DOHH2 (cell line): ENCODE data around the gene GMPR2.

Source experiments
- H3F3A ChIP-seq: fragments of 200-600 bp; sonication (generic), shearing (Covaris generic); 2 replicates; pipeline ENCODE4 v1.6.0; 2016; ENCODE audit warnings: antibody characterized with exemption, mild to moderate bottlenecking; ENCODE audit not compliant: control insufficient read depth, insufficient read depth
- H3K27ac ChIP-seq: fragments of 200-600 bp; sonication (generic); 2 replicates; pipeline ENCODE4 v1.5.1; 2014; ENCODE audit warnings: low read depth, mild to moderate bottlenecking, low read length, moderate library complexity
- H3K27me3 ChIP-seq: fragments of 200-600 bp; sonication (generic); 2 replicates; pipeline ENCODE4 v1.6.1; 2014; ENCODE audit warnings: mild to moderate bottlenecking, low read length, mixed read lengths; ENCODE audit not compliant: control insufficient read depth
- H3K36me3 ChIP-seq: fragments of 200-600 bp; sonication (generic); 2 replicates; pipeline ENCODE4 v1.6.1; 2014; ENCODE audit warnings: mild to moderate bottlenecking, low read length, moderate library complexity, mixed read lengths; ENCODE audit not compliant: control insufficient read depth
- H3K4me1 ChIP-seq: fragments of 200-600 bp; sonication (generic); 2 replicates; pipeline ENCODE4 v1.6.1; 2014; ENCODE audit warnings: mild to moderate bottlenecking, low read length, mixed read lengths; ENCODE audit not compliant: control insufficient read depth
- H3K4me2 ChIP-seq: fragments of 200-600 bp; sonication (generic); 2 replicates; pipeline ENCODE4 v1.6.0; 2014; ENCODE audit warnings: mild to moderate bottlenecking, low read length, moderate library complexity
- H3K4me3 ChIP-seq: fragments of 200-600 bp; sonication (generic); 2 replicates; pipeline ENCODE4 v1.5.1; 2014; ENCODE audit warnings: mild to moderate bottlenecking, low read length, mixed read lengths
- H3K79me2 ChIP-seq: fragments of 200-600 bp; sonication (generic); 2 replicates; pipeline ENCODE4 v1.6.1; 2014; ENCODE audit warnings: mild to moderate bottlenecking, low read length, mixed read lengths; ENCODE audit not compliant: control insufficient read depth
- H3K9me2 ChIP-seq: fragments of 200-600 bp; sonication (generic); replicated peaks from 2 replicates; pipeline ENCODE4 v1.6.1; 2014; ENCODE audit warnings: mild to moderate bottlenecking, low read length, mixed read lengths; ENCODE audit not compliant: control insufficient read depth
- H3K9me3 ChIP-seq: fragments of 200-600 bp; sonication (generic); 2 replicates; pipeline ENCODE4 v1.6.1; 2014; ENCODE audit warnings: antibody characterized with exemption, low read length, mixed read lengths; ENCODE audit not compliant: control insufficient read depth, insufficient read depth
- H4K20me1 ChIP-seq: fragments of 200-600 bp; sonication (generic); 2 replicates; pipeline ENCODE4 v1.6.0; 2014; ENCODE audit warnings: low read depth, mild to moderate bottlenecking, antibody characterized with exemption, low read length, moderate library complexity; ENCODE audit not compliant: control insufficient read depth, insufficient read depth
- EZH2phosphoT487 ChIP-seq: fragments of 200-600 bp; sonication (generic); IDR thresholded peaks from 2 replicates; pipeline ENCODE4 v1.6.1; 2017; ENCODE audit warnings: borderline replicate concordance, mild to moderate bottlenecking, antibody characterized with exemption, low read length, moderate library complexity, mixed read lengths
- TF ChIP-seq, protein P1 (sequence below): fragments of 200-600 bp; sonication (generic); IDR thresholded peaks from one replicate; pipeline ENCODE4 v1.5.1; 2014; ENCODE audit warnings: antibody characterized with exemption, mild to moderate bottlenecking, low read depth, low read length; ENCODE audit not compliant: poor library complexity, severe bottlenecking

The GMPR2 gene

DNA sequence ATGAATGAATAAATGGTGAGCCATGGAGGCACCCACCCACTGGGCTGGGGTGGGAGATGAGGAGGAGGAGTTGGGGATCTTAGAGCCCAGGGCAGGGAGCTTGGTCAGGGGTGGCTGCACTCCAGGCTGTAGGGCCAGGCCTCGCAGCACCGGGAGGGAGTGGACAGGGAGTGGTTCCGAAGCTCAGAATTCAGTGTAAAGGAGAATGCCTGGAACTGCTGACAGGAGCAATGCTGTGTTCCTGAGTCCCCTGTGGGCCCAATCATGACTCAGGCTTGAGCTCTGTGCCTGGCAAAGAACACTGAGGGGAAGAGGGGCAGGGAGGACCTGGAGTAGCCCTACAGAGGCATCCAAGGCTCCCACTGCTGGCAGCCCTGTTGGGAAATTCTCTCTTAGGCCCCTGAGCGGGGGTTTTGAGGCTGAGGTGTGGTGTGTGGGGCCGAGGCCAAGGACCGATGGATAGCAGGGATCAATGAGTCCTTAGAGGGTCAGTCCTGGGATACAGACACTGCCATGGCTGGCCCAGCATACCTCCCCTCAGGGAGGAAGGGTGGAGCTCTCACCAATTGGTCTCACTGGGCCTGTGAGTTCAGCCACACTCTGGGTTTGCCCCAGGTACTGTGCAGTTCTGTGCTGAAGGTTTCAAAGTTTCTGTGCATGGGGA lies 48.2 kb downstream of the GMPR2 start:
- Histone ChIP-seq H3K4me3 (no peak overlapping the region), H3K27me3 (no peaks in the 10 kb centered on the region), H3K79me2 (no peaks in the 10 kb centered on the region), H3K27ac (no peak overlapping the region), H3F3A (no peaks in the 10 kb centered on the region), H3K36me3 (no peaks in the 10 kb centered on the region), H3K9me2 (no peaks in the 10 kb centered on the region), H3K9me3 (no peaks in the 10 kb centered on the region), H3K4me2 (no peak overlapping the region), H3K4me1 (peaks cover 15% of the 10 kb centered on the region), H4K20me1 (no peaks in the 10 kb centered on the region)
- TF ChIP-seq, protein P1, sequence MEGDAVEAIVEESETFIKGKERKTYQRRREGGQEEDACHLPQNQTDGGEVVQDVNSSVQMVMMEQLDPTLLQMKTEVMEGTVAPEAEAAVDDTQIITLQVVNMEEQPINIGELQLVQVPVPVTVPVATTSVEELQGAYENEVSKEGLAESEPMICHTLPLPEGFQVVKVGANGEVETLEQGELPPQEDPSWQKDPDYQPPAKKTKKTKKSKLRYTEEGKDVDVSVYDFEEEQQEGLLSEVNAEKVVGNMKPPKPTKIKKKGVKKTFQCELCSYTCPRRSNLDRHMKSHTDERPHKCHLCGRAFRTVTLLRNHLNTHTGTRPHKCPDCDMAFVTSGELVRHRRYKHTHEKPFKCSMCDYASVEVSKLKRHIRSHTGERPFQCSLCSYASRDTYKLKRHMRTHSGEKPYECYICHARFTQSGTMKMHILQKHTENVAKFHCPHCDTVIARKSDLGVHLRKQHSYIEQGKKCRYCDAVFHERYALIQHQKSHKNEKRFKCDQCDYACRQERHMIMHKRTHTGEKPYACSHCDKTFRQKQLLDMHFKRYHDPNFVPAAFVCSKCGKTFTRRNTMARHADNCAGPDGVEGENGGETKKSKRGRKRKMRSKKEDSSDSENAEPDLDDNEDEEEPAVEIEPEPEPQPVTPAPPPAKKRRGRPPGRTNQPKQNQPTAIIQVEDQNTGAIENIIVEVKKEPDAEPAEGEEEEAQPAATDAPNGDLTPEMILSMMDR = no peak
- no peak for TF ChIP-seq EZH2phosphoT487

DNA sequence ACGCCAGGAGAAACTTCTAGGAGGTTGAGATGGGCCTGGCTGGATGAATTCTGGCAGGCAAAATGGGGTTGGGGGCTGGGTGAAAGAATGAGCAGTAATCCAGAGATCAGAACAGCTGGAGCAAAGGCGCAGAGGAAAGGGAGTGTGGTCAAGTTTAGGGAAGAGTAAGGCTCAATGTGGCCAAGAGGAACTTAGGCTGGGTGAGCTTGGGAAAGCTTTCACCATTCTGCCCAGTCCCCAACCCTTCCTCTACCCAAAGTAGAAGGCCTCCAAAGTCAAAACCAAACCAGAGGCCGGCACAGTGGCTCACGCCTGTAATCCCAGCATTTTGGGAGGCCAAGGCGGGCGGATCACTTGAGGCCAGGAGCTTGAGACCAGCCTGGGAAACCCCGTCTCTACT lies 48.9 kb downstream of the GMPR2 start:
- peaks cover 15% of the 10 kb centered on the region for H3K4me1 ChIP-seq
- H3K9me2 ChIP-seq = no peaks in the 10 kb centered on the region
- no peaks in the 10 kb centered on the region for H3K79me2 ChIP-seq
- no peaks in the 10 kb centered on the region for H3K9me3 ChIP-seq
- H3K4me3 ChIP-seq = no peak overlapping the region
- no peaks in the 10 kb centered on the region for H4K20me1 ChIP-seq
- TF ChIP-seq EZH2phosphoT487 = no peak
- TF ChIP-seq, protein P1 = no peak
- no peak overlapping the region for H3K4me2 ChIP-seq
- no peaks in the 10 kb centered on the region for H3K27me3 ChIP-seq
- no peak overlapping the region for H3K27ac ChIP-seq
- H3F3A ChIP-seq = no peaks in the 10 kb centered on the region
- H3K36me3 ChIP-seq = no peaks in the 10 kb centered on the region

DNA sequence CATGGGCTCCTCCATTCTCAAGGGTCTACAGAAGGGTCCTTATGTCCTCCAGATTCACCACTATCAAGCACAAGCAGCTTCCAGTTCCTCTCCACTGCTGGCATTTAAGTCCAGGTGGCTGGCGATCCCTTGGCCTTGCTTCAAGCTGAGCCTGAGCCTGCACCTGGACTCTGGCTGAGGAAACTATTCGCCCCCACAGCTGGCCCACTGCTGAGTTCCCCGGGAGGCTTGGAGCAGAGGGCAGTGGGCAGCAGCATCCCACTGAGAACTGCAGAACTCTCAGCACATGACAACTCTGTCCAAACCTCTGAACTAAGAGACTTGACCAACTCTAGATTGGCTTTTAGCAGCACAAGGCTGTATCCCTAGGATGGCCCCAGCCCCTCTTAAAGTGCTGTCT lies 50.0 kb downstream of the GMPR2 start:
- Histone ChIP-seq H3K27ac (no peak overlapping the region), H3K36me3 (no peaks in the 10 kb centered on the region), H3K79me2 (no peaks in the 10 kb centered on the region)

More for the DNA sequence above, 50.0 kb downstream of the GMPR2 start:
- no peaks in the 10 kb centered on the region for H3F3A ChIP-seq
- no peaks in the 10 kb centered on the region for H3K27me3 ChIP-seq
- H4K20me1 ChIP-seq = no peaks in the 10 kb centered on the region
- no peak for TF ChIP-seq EZH2phosphoT487
- TF ChIP-seq, protein P1 = no peak
- no peaks in the 10 kb centered on the region for H3K9me2 ChIP-seq
- no peak overlapping the region for H3K4me3 ChIP-seq
- H3K9me3 ChIP-seq = no peaks in the 10 kb centered on the region
- H3K4me1 ChIP-seq = peaks cover 15% of the 10 kb centered on the region
- H3K4me2 ChIP-seq = no peak overlapping the region
